Measurements from ENCODE around the gene ANXA11.

DNA sequence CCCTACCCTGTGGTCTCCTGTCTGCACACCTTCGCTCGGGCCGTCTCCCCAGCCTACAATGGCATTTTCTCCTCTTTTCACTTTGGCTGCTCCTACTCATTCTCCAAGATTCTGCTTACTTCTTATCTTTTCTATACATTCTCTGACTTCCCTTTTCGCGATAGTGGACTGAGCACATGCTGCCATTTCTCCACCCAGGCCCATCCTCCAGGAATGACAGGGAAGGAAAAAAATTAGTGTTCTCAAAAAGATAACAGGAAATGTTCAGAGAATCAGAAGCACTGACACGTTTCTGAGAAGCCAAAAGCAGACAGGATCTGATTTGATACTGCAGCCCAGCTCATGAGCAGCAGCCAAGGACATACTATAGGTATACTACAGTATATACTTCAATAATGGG lies 6.4 kb upstream of the ANXA11 start:
- TF ChIP-seq, protein P1, sequence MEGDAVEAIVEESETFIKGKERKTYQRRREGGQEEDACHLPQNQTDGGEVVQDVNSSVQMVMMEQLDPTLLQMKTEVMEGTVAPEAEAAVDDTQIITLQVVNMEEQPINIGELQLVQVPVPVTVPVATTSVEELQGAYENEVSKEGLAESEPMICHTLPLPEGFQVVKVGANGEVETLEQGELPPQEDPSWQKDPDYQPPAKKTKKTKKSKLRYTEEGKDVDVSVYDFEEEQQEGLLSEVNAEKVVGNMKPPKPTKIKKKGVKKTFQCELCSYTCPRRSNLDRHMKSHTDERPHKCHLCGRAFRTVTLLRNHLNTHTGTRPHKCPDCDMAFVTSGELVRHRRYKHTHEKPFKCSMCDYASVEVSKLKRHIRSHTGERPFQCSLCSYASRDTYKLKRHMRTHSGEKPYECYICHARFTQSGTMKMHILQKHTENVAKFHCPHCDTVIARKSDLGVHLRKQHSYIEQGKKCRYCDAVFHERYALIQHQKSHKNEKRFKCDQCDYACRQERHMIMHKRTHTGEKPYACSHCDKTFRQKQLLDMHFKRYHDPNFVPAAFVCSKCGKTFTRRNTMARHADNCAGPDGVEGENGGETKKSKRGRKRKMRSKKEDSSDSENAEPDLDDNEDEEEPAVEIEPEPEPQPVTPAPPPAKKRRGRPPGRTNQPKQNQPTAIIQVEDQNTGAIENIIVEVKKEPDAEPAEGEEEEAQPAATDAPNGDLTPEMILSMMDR (IDR thresholded peaks at IDR 0.05): no peak
- no peak for TF ChIP-seq POLR2A (IDR thresholded peaks at IDR 0.05)
